Mesothelial cell of epicardium (in vitro differentiated cells): ENCODE results near the gene TOR4A. TPM values are rescaled to one million over a fixed set of nuclear protein-coding genes. Genes with fewer than 3 reads are reported as not detected.

ENCODE experiments used
- DNase-seq, 2 experiments: peaks; one replicate each; pipeline ENCODE4 v3.0.0; 2021; ENCODE audit warnings: low spot score in 2 of 2; ENCODE audit not compliant: unreplicated experiment in 2 of 2
- H3K27ac Mint-ChIP-seq: 2 replicates; pipeline ENCODE4 v1.8.0; 2021; ENCODE audit warnings: mixed read lengths
- H3K27me3 Mint-ChIP-seq: 2 replicates; pipeline ENCODE4 v1.8.0; 2021; ENCODE audit warnings: low read depth, mixed read lengths
- H3K36me3 Mint-ChIP-seq: 2 replicates; pipeline ENCODE4 v1.8.0; 2021; ENCODE audit warnings: mixed read lengths
- H3K4me1 Mint-ChIP-seq: 2 replicates; pipeline ENCODE4 v1.8.0; 2021; ENCODE audit warnings: mixed read lengths
- H3K4me3 Mint-ChIP-seq: 2 replicates; pipeline ENCODE4 v1.8.0; 2021; ENCODE audit warnings: mild to moderate bottlenecking, moderate library complexity, mixed read lengths
- H3K9me3 Mint-ChIP-seq: 2 replicates; pipeline ENCODE4 v1.8.0; 2021; ENCODE audit warnings: mixed read lengths
- CTCF ChIP-seq: fragments of 200-600 bp; sonication (generic); IDR thresholded peaks from one replicate; pipeline ENCODE4 v1.5.0; 2021; ENCODE audit warnings: antibody characterized with exemption; ENCODE audit not compliant: unreplicated experiment
- total RNA-seq: library from RNA; stranded (reverse); gene quantifications from 3 replicates; pipeline ENCODE4 v1.2.1, GENCODE V29; 2021

TOR4A gene
- total RNA-seq, 1 donor from 2014 or later: 6.5 TPM

GRCh38 chr9:137302118-137302448, 24.6 kb downstream of the TOR4A start, which contains the start of gene NRARP:
Gene NRARP, minus strand, starts transcription at chr9:137302271. Its CDS starts 343 bp downstream, at chr9:137301928.
- H3K27me3 Mint-ChIP-seq: peaks cover 26% of the 10 kb centered on the region
- H3K4me1 Mint-ChIP-seq: peaks cover 23% of the 10 kb centered on the region
- H3K27ac Mint-ChIP-seq: peak within 1 kb of the TSS; percentile 61
- H3K36me3 Mint-ChIP-seq: no peaks in the 10 kb centered on the region
- peak within 1 kb of the TSS; percentile 87 for H3K4me3 Mint-ChIP-seq
- DNase-seq: peak; percentile 83 to 93
- H3K9me3 Mint-ChIP-seq: no peaks in the 10 kb centered on the region
- TF ChIP-seq CTCF: no peak

GRCh38 chr9:137302449-137303150, 25.1 kb downstream of the TOR4A start:
- Mint-ChIP-seq H3K4me1 (peaks cover 23% of the 10 kb centered on the region), H3K4me3 (peak overlapping the region; percentile 49), H3K36me3 (no peaks in the 10 kb centered on the region), H3K27ac (no peak overlapping the region), H3K9me3 (no peaks in the 10 kb centered on the region), H3K27me3 (peaks cover 22% of the 10 kb centered on the region)
- DNase-seq: no peak
- peak; percentile 72 for TF ChIP-seq CTCF

GRCh38 chr9:137303151-137303892, 25.8 kb downstream of the TOR4A start:
- H3K27ac Mint-ChIP-seq: peak overlapping the region; percentile 61
- peaks cover 23% of the 10 kb centered on the region for H3K4me1 Mint-ChIP-seq
- peaks cover 17% of the 10 kb centered on the region for H3K27me3 Mint-ChIP-seq
- H3K4me3 Mint-ChIP-seq: peak overlapping the region; percentile 49
- no peak for DNase-seq
- no peaks in the 10 kb centered on the region for H3K9me3 Mint-ChIP-seq
- TF ChIP-seq CTCF: no peak
- no peaks in the 10 kb centered on the region for H3K36me3 Mint-ChIP-seq

GRCh38 chr9:137303893-137304382, 26.4 kb downstream of the TOR4A start:
- H3K27me3 Mint-ChIP-seq: peaks cover 11% of the 10 kb centered on the region
- H3K36me3 Mint-ChIP-seq: no peaks in the 10 kb centered on the region
- peaks cover 22% of the 10 kb centered on the region for H3K4me1 Mint-ChIP-seq
- H3K27ac Mint-ChIP-seq: no peak overlapping the region
- TF ChIP-seq CTCF: no peak
- DNase-seq: no peak
- H3K9me3 Mint-ChIP-seq: no peaks in the 10 kb centered on the region
- H3K4me3 Mint-ChIP-seq: no peak overlapping the region

GRCh38 chr9:137304383-137305059, 27.0 kb downstream of the TOR4A start:
- peak in 1 of 2 experiments; percentile 38 for DNase-seq

More at GRCh38 chr9:137304383-137305059, 27.0 kb downstream of the TOR4A start:
- peaks cover 6% of the 10 kb centered on the region for H3K27me3 Mint-ChIP-seq
- TF ChIP-seq CTCF: no peak
- H3K36me3 Mint-ChIP-seq: no peaks in the 10 kb centered on the region
- H3K4me1 Mint-ChIP-seq: peaks cover 17% of the 10 kb centered on the region
- no peak overlapping the region for H3K27ac Mint-ChIP-seq
- H3K9me3 Mint-ChIP-seq: no peaks in the 10 kb centered on the region
- H3K4me3 Mint-ChIP-seq: no peak overlapping the region
